ENCODE results near the gene ZDHHC12. TPM values are rescaled to one million over a fixed set of nuclear protein-coding genes. Genes with fewer than 3 reads are reported as not detected.

Gene ZDHHC12, protein sequence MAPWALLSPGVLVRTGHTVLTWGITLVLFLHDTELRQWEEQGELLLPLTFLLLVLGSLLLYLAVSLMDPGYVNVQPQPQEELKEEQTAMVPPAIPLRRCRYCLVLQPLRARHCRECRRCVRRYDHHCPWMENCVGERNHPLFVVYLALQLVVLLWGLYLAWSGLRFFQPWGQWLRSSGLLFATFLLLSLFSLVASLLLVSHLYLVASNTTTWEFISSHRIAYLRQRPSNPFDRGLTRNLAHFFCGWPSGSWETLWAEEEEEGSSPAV
- total RNA-seq, result 100 to 1,000 TPM in 1 of 5 donors, 10 to 100 TPM in 2, 1 to 10 TPM in 2; 3.5 to 116 (median 20.0) TPM
- polyA plus RNA-seq, result 10 to 100 TPM; 57.1 to 90.5 (median 60.5) TPM
- long read RNA-seq, donor 1, partial matches to known transcripts, result 0 of 4 reads
- long read RNA-seq, donor 1, other reads (novel, unspliced or antisense), result 0 of 4 reads
- long read RNA-seq, donor 2, transcript ZDHHC12-201 (5 exons, 1,129 nt), result major isoform, 13 of 13 reads
- long read RNA-seq, donor 2, partial matches to known transcripts, result 0 of 13 reads
- long read RNA-seq, donor 2, other reads (novel, unspliced or antisense), result 0 of 13 reads
- long read RNA-seq, donor 3, transcript ZDHHC12-201 (5 exons, 1,129 nt), result major isoform, 14 of 14 reads
- long read RNA-seq, donor 3, partial matches to known transcripts, result 0 of 14 reads
- long read RNA-seq, donor 3, other reads (novel, unspliced or antisense), result 0 of 14 reads
- long read RNA-seq, donor 4, result 0 reads
- long read RNA-seq, donor 5, transcript ZDHHC12-201 (5 exons, 1,129 nt), result major isoform, 10 of 10 reads
- long read RNA-seq, donor 5, partial matches to known transcripts, result 0 of 10 reads
- long read RNA-seq, donor 5, other reads (novel, unspliced or antisense), result 0 of 10 reads
- long read RNA-seq, donor 6, transcript ZDHHC12-201 (5 exons, 1,129 nt), result major isoform, 24 of 24 reads
- long read RNA-seq, donor 6, partial matches to known transcripts, result 0 of 24 reads
- long read RNA-seq, donor 6, other reads (novel, unspliced or antisense), result 0 of 24 reads
- long read RNA-seq, donor 7, transcript ZDHHC12-201 (5 exons, 1,129 nt), result major isoform, 18 of 18 reads
- long read RNA-seq, donor 7, partial matches to known transcripts, result 0 of 18 reads
- long read RNA-seq, donor 7, other reads (novel, unspliced or antisense), result 0 of 18 reads
- long read RNA-seq, donor 8, transcript ZDHHC12-201 (5 exons, 1,129 nt), result major isoform, 14 of 14 reads
- long read RNA-seq, donor 8, partial matches to known transcripts, result 0 of 14 reads
- long read RNA-seq, donor 8, other reads (novel, unspliced or antisense), result 0 of 14 reads
- long read RNA-seq, donor 9, transcript ZDHHC12-201 (5 exons, 1,129 nt), result major isoform, 7 of 7 reads
- long read RNA-seq, donor 9, partial matches to known transcripts, result 0 of 7 reads
- long read RNA-seq, donor 9, other reads (novel, unspliced or antisense), result 0 of 7 reads
- long read RNA-seq, donor 10, transcript ZDHHC12-201 (5 exons, 1,129 nt), result major isoform, 10 of 10 reads
- long read RNA-seq, donor 10, partial matches to known transcripts, result 0 of 10 reads
- long read RNA-seq, donor 10, other reads (novel, unspliced or antisense), result 0 of 10 reads

- H3K27ac ChIP-seq, result peak within 1 kb of the TSS; percentile 85 to 91 (median 89)
- peak in 2 of 4 donors; percentile 28 to 91 for TF ChIP-seq POLR2A (IDR thresholded peaks at IDR 0.05)
- peak; percentile 22 to 94 (median 86) for TF ChIP-seq POLR2AphosphoS5 (IDR thresholded peaks at IDR 0.05)
- no peak for TF ChIP-seq CTCF (IDR thresholded peaks at IDR 0.05)
- H3K9me3 ChIP-seq, result no peaks in the 10 kb centered on the region
- intact Hi-C loops (cut with DNase I; ENCODE audit: low total_unique reads), result no loop called here
- H3K36me3 ChIP-seq, result peaks cover 0 to 27% (median 24%) of the 10 kb centered on the region in 4 donors
- H3K4me3 ChIP-seq, result peak within 1 kb of the TSS; percentile 73 to 90 (median 81)
- DNase-seq, result peak; percentile 99 to 100
- WGBS, 5 donors, result 1 to 4% (median 1%) methylated on average over 26 to 68 of the region's 68 CpGs
- peaks cover 14 to 36% (median 29%) of the 10 kb centered on the region in 4 donors for H3K4me1 ChIP-seq
- no peaks in the 10 kb centered on the region for H3K27me3 ChIP-seq
Measured at GRCh38 chr9:128723866-128724743, at the start of gene ZDHHC12. TSS of gene ZDHHC12 (minus strand) at chr9:128724127. CDS start at chr9:128724093, 34 bp downstream.

- Histone ChIP-seq H3K9me3 (peaks cover 0 to 9% (median 3%) of the 10 kb centered on the region in 4 donors), H3K4me3 (no peak overlapping the region), H3K27ac (no peak overlapping the region), H3K4me1 (peaks cover 13 to 37% (median 35%) of the 10 kb centered on the region in 4 donors), H3K27me3 (no peaks in the 10 kb centered on the region), H3K36me3 (peaks cover 0 to 4% (median under 1%) of the 10 kb centered on the region in 4 donors)
- no peak for TF ChIP-seq POLR2A (IDR thresholded peaks at IDR 0.05)
- no peak for TF ChIP-seq CTCF (IDR thresholded peaks at IDR 0.05)
- TF ChIP-seq EP300 (IDR thresholded peaks at IDR 0.05), result no peak
- TF ChIP-seq POLR2AphosphoS5 (IDR thresholded peaks at IDR 0.05), result no peak
- intact Hi-C loops (cut with DNase I; ENCODE audit: low total_unique reads), result no loop called here
- no peak for DNase-seq
- 72 to 82% (median 78%) methylated on average over 5 of the region's 5 CpGs for WGBS, 5 donors
Measured at GRCh38 chr9:128773049-128773448, 49.1 kb upstream of the ZDHHC12 start.

- intact Hi-C loops (cut with DNase I; ENCODE audit: low total_unique reads), result no loop called here
- H3K27me3 ChIP-seq, result no peaks in the 10 kb centered on the region
- TF ChIP-seq POLR2A (IDR thresholded peaks at IDR 0.05), result peak in 1 of 4 donors; percentile 27
- TF ChIP-seq POLR2AphosphoS5 (IDR thresholded peaks at IDR 0.05), result peak; percentile 75 to 92 (median 76)
- no peak for TF ChIP-seq EP300 (IDR thresholded peaks at IDR 0.05)
- no peak for TF ChIP-seq CTCF (IDR thresholded peaks at IDR 0.05)
- H3K27ac ChIP-seq, result peak within 1 kb of the TSS; percentile 91 to 94 (median 94)
- peaks cover 0 to 13% (median 9%) of the 10 kb centered on the region in 4 donors for H3K36me3 ChIP-seq
- H3K4me3 ChIP-seq, result peak within 1 kb of the TSS; percentile 69 to 97 (median 96)
- 0 to 1% (median 1%) methylated on average over 47 to 72 of the region's 72 CpGs for WGBS, 5 donors
- peaks cover 0 to 9% (median 3%) of the 10 kb centered on the region in 4 donors for H3K9me3 ChIP-seq
- H3K4me1 ChIP-seq, result peaks cover 13 to 42% (median 35%) of the 10 kb centered on the region in 4 donors
- peak; percentile 97 to 98 for DNase-seq
Measured at GRCh38 chr9:128771745-128772519, 48.0 kb upstream of the ZDHHC12 start, which contains the start of gene ZER1. TSS of gene ZER1 (minus strand) at chr9:128771927. CDS start at chr9:128755565, 16,362 bp downstream.
